WI38 (cell line): ENCODE measurements around the gene ZNF473.
A peak's percentile ranks its signal among the peaks of the same experiment; 100 is the strongest.

Experiments
- H3K4me3 ChIP-seq: 2 replicates; pipeline ENCODE4 v1.5.1; 2011; ENCODE audit warnings: low read depth, mild to moderate bottlenecking, control low read depth, low read length
- TF ChIP-seq, protein P1 (sequence below): IDR thresholded peaks from 2 replicates; pipeline ENCODE4 v1.5.1; 2012; ENCODE audit warnings: low read depth, mild to moderate bottlenecking, control low read depth, low read length

The ZNF473 gene

GRCh38 chr19:50020481-50020880 is 5.3 kb upstream of the ZNF473 start:
- H3K4me3 ChIP-seq = no peak overlapping the region
- TF ChIP-seq, protein P1, sequence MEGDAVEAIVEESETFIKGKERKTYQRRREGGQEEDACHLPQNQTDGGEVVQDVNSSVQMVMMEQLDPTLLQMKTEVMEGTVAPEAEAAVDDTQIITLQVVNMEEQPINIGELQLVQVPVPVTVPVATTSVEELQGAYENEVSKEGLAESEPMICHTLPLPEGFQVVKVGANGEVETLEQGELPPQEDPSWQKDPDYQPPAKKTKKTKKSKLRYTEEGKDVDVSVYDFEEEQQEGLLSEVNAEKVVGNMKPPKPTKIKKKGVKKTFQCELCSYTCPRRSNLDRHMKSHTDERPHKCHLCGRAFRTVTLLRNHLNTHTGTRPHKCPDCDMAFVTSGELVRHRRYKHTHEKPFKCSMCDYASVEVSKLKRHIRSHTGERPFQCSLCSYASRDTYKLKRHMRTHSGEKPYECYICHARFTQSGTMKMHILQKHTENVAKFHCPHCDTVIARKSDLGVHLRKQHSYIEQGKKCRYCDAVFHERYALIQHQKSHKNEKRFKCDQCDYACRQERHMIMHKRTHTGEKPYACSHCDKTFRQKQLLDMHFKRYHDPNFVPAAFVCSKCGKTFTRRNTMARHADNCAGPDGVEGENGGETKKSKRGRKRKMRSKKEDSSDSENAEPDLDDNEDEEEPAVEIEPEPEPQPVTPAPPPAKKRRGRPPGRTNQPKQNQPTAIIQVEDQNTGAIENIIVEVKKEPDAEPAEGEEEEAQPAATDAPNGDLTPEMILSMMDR = no peak

DNA sequence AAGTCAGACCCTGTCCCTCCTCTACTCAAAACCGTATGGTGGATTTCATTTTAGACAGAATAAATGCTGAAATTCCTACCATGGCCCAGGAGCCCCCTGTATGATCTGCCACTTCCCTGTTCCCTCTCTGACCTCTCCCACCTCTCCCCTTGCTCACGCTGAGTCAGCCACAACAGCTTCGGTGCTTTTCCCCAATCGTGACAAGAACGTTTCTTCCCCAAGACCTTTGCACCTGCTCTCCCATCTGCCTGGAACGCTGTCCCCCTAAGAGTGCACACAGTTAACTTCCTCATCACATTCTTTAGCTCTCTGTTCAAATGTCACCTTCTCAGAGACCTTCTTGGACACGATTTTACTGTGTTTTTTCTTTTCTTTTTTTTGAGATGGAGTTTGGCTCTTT is 3.0 kb upstream of the ZNF473 start:
- no peak overlapping the region for H3K4me3 ChIP-seq
- TF ChIP-seq, protein P1 = no peak

GRCh38 chr19:50024719-50025021 is 1.1 kb upstream of the ZNF473 start:
- TF ChIP-seq, protein P1 = no peak
- H3K4me3 ChIP-seq = peak overlapping the region; percentile 99

DNA sequence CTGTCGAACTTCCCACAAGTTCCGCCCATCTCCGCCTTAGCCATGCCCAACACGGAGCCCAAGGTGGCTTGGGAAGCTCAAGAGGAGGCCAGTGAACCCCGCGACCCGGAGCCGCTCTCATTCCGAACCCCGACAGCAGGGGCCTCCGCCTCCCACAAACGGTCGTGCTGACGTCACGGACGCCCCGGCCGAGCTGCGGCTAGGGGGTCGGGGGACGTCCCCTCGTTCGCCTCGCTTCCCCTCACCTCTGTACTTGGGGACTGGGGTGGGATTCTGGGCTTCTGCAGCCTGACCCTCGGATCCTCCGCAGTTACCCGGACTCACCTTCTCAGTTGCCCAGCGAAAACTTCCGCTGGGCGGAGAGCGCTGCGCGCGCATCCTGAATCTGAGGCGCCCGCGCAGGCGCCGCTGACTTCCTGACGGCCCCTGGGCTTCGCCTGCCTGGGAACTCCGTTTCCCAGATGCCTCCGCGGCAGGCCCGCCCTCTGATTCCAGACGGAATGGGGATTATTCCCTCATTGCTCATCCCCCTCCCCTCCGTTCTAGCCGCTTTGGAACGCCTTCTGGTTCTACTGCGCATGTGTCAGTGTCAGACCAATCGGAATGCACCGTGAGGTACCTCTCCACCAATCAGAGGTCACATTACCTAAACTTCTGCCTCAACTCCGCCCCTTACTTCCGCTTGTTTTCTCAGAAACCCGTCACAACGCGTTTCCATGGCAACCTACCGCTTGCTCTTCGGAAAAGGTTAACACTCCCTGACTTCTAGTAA is 597 bp upstream of the ZNF473 start, which contains the start of gene VRK3:
Gene VRK3 (minus strand): TSS at position 351 of the 772 bp plus-strand sequence. CDS start 9,210 bp downstream, outside the sequence.
- TF ChIP-seq, protein P1 = no peak

GRCh38 chr19:50026550-50026906 is 723 bp downstream of the ZNF473 start:
- TF ChIP-seq, protein P1 = no peak

More for the DNA sequence above, 597 bp upstream of the ZNF473 start, which contains the start of gene VRK3:
- peak within 1 kb of the TSS; percentile 99 for H3K4me3 ChIP-seq

GRCh38 chr19:50030225-50030624 is 4.4 kb downstream of the ZNF473 start:
- TF ChIP-seq, protein P1 = no peak
- H3K4me3 ChIP-seq = no peak overlapping the region

More at GRCh38 chr19:50026550-50026906, 723 bp downstream of the ZNF473 start:
- peak overlapping the region; percentile 70 for H3K4me3 ChIP-seq

DNA sequence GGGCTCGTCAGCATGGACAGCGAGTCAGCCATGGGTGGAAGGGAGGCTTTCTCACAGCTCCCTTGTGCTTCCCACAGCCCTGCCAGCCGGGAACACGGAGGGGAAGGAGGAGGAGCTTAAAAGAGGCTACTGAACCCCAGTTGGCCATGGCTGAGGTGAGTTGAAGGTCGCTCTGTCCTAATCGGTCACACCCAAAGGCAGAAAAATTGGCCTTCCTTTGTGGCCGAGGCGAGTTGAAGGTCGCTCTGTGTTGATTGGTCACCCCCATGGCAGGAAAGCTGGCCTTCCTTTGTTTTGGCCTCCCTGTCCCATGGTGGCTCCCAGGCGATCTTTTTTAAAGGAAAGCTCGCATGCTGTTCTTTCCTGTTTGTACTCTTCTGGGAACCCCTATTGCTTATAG is 5.1 kb downstream of the ZNF473 start:
- TF ChIP-seq, protein P1 = no peak
- no peak overlapping the region for H3K4me3 ChIP-seq
